Activated CD4-positive, alpha-beta T cell treated with anti-CD3 and anti-CD28 coated beads for 24 hours (primary cell): ENCODE data around the gene CHIA.

Source experiments
- DNase-seq, 2 donors: peaks; one replicate each; pipeline ENCODE4 v3.0.0-alpha.2; 2020; ENCODE audit warnings: low read depth in 2 of 2

The CHIA gene

GRCh38 chr1:111290630-111291029, at the start of gene CHIA:
CHIA (plus strand) TSS chr1:111290851; CDS start chr1:111310468, 19,617 bp downstream.
- DNase-seq: no peak

GRCh38 chr1:111241797-111242196, 48.9 kb upstream of the CHIA start:
- no peak for DNase-seq

GRCh38 chr1:111242805-111243523, 47.7 kb upstream of the CHIA start:
- DNase-seq: no peak

GRCh38 chr1:111247125-111247838, 43.4 kb upstream of the CHIA start:
- DNase-seq: no peak

- DNase-seq: no peak
Measured at GRCh38 chr1:111249960-111250359, 40.7 kb upstream of the CHIA start.

GRCh38 chr1:111251570-111251969, 39.1 kb upstream of the CHIA start:
- DNase-seq: no peak

GRCh38 chr1:111252786-111253185, 37.9 kb upstream of the CHIA start:
- no peak for DNase-seq

- DNase-seq: no peak
Measured at GRCh38 chr1:111253876-111254275, 36.8 kb upstream of the CHIA start.

- no peak for DNase-seq
Measured at GRCh38 chr1:111256988-111257658, 33.5 kb upstream of the CHIA start.

GRCh38 chr1:111267801-111268508, 22.7 kb upstream of the CHIA start:
- no peak for DNase-seq

- no peak for DNase-seq
Measured at GRCh38 chr1:111269825-111270406, 20.7 kb upstream of the CHIA start.

GRCh38 chr1:111270771-111271463, 19.7 kb upstream of the CHIA start:
- no peak for DNase-seq

- no peak for DNase-seq
Measured at GRCh38 chr1:111271464-111271801, 19.2 kb upstream of the CHIA start.

GRCh38 chr1:111272081-111272480, 18.6 kb upstream of the CHIA start:
- DNase-seq: no peak

- DNase-seq: no peak
Measured at GRCh38 chr1:111274653-111275052, 16.0 kb upstream of the CHIA start.

- DNase-seq: no peak
Measured at GRCh38 chr1:111275079-111275478, 15.6 kb upstream of the CHIA start.

- no peak for DNase-seq
Measured at GRCh38 chr1:111275780-111276433, 14.7 kb upstream of the CHIA start.

- no peak for DNase-seq
Measured at GRCh38 chr1:111279144-111279543, 11.5 kb upstream of the CHIA start.

GRCh38 chr1:111280267-111280666, 10.4 kb upstream of the CHIA start:
- DNase-seq: no peak

GRCh38 chr1:111281411-111281810, 9.2 kb upstream of the CHIA start:
- no peak for DNase-seq

- DNase-seq: no peak
Measured at GRCh38 chr1:111283838-111284237, 6.8 kb upstream of the CHIA start.
